NT2/D1 (cell line): Measurements from ENCODE around the gene FER.

Source experiments
- SUZ12 ChIP-seq: IDR thresholded peaks from 2 replicates; pipeline ENCODE4 v1.6.1; 2011; ENCODE audit not compliant: insufficient read length, insufficient read depth; ENCODE audit errors: extremely low read depth
- YY1 ChIP-seq: IDR thresholded peaks from 2 replicates; pipeline ENCODE4 v1.6.1; 2011; ENCODE audit not compliant: insufficient read length, insufficient read depth
- ZNF274 ChIP-seq: IDR thresholded peaks from 2 replicates; pipeline ENCODE4 v1.6.1; 2011; ENCODE audit warnings: mild to moderate bottlenecking, low read depth, low read length

- TF ChIP-seq SUZ12, result no peak
- no peak for TF ChIP-seq YY1
- TF ChIP-seq ZNF274, result no peak
Observed at GRCh38 chr5:108925073-108925472, 177.4 kb downstream of the FER start.
